Dedifferentiated amniotic fluid mesenchymal stem cell (primary cell): ENCODE measurements around the gene ITPA.
"Not testable (repeated sequence)": the region's sequence is repeated elsewhere in the genome, so short reads cannot be mapped to it uniquely, and the experiment has no call there.

Source experiments
- DNase-seq: peaks from one replicate; pipeline ENCODE4 v3.0.0-alpha.2; 2016; ENCODE audit errors: extremely low spot score

ITPA gene

GRCh38 chr20:3173610-3174441, 35.5 kb upstream of the ITPA start:
- DNase-seq = peak; percentile 59

DNA sequence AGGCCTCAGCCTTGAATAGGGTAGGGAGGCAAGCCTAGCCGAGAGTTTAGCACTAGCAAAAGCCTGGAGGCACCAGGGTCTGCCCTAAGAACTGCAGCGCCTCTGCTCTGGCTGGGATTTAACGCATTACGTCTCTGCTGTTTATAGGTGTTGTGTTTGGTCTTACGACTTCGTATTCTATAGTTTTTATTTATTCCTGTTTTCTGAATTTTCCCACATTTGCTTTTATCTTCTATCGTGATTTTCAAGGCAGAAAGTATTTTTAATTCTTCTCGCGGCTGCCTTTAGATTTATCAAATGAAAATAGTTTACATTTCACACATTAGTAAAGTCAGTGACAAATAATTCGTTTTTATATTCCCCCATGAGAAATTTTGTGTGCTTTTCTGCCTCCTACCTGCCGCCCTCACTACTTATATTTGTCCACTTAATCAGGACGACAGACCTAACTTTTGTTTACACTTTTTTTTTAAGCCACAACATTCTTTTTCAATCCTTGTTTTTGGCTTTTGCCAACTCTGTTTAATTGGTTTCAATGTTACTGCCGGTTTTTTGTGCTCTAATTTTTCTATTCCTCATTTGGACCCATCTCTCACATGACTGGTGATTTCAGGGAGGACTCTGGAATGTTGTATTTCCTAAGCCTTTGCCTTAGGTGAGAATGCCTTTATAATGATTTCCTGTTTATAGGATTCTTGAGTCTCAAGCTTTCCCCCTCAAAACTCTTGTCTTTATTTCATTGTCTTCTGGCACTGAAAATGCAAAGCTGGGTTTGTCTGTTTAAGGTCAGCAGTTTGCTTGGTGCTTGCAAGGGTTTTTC, 34.6 kb upstream of the ITPA start:
- DNase-seq = no peak

DNA sequence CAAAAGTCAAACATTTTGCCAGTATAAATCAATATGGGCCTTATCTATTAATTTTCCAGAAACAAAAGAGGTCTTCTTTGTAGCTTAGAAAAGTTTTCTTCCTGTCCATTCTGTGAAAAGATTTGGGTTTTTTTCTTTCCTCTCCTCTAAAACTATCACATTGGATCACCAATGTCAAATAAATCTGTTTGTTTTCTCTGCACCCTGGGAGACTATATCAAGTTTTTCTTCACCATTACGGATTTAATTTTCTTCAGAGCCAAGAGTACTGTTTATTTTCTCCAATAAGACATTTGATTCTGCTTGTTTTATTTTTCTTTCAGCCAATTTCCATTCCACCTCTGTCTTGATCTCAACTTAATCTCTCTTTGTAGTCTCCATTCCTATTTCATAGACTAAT, 34.0 kb upstream of the ITPA start:
- DNase-seq = no peak

GRCh38 chr20:3177746-3178485, 31.4 kb upstream of the ITPA start:
- DNase-seq = no peak

DNA sequence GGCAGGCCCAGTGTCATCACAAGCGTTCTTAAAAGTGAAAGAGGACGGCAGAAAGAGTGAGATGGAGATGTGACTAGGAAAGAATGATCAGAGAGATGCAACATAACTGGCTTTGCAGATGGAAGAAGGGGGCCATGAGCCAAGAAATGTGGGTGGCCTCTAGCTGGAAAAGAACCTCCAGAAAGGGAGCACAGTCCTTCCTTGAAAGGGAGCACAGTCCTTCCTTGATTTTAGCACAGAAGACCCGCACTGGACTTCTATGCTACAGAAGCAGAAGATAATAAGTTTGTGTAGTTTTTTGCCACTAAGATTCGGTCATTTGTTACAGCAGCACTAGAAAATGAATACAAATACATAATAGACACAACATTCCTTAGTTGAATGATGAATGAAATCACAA, 29.0 kb upstream of the ITPA start:
- no peak for DNase-seq

DNA sequence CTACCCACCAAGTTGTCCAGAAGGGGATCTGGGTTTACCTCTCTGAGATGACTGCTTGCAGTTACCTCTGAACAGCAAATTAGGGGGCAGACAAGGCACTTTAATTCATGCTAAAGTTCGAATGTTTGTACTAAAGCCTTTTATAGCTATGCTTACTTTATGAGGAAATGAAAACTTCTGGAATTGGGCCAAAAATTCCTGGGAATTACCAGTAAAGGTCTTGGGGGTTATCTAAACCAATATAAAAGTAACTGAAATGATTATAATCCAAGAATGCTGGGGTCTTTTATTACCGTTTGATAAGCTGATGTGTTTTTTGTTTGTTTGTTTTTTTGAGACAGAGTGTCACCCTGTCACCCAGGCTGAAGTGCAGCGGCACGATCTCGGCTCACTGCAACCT, 28.0 kb upstream of the ITPA start:
- no peak for DNase-seq

- DNase-seq = not testable (repeated sequence)
Observed at GRCh38 chr20:3182429-3182828, 26.9 kb upstream of the ITPA start.

GRCh38 chr20:3183896-3184612, 25.2 kb upstream of the ITPA start:
- no peak for DNase-seq

DNA sequence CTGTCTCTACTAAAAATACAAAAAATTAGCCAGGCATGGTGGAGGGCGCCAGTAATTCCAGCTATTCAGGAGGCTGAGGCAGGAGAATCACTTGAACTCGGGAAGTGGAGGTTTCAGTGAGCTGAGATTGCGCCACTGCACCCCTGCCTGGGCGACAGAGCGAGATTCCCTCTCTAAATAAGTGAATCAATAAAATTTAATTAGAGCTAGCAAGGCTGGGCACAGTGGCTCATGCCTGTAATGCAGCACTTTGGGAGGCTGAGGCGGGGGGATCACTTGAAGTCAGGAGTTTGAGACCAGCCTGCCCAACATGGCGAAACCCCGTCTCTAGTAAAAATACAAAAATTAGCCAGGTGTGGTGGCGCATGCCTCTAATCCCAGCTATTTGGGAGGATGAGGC, 21.4 kb upstream of the ITPA start:
- DNase-seq = not testable (repeated sequence)

GRCh38 chr20:3188823-3189413, 20.4 kb upstream of the ITPA start:
- no peak for DNase-seq

- DNase-seq = no peak
Observed at GRCh38 chr20:3189561-3190131, 19.7 kb upstream of the ITPA start.

DNA sequence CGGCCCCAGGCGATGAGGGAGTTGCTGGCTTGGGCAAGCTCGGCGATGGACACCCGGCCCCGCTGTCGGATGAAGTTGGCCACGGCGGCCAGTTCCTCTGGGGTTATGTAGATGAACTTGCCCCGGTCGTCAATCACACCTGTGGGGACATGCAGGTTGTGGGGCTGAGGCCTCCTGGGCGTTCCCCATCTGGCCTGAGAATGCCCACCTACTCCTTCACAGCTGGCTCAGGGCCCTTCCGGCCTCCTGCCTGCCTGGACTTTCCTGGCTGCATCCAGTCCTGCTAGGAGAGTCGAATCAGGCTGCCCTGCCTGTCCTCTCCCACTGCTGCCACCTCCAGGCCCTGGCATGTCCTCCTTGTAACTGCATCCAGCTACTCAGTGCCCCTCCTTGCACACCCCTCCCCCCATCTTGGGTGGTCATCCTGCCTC, 18.6 kb upstream of the ITPA start:
- no peak for DNase-seq

DNA sequence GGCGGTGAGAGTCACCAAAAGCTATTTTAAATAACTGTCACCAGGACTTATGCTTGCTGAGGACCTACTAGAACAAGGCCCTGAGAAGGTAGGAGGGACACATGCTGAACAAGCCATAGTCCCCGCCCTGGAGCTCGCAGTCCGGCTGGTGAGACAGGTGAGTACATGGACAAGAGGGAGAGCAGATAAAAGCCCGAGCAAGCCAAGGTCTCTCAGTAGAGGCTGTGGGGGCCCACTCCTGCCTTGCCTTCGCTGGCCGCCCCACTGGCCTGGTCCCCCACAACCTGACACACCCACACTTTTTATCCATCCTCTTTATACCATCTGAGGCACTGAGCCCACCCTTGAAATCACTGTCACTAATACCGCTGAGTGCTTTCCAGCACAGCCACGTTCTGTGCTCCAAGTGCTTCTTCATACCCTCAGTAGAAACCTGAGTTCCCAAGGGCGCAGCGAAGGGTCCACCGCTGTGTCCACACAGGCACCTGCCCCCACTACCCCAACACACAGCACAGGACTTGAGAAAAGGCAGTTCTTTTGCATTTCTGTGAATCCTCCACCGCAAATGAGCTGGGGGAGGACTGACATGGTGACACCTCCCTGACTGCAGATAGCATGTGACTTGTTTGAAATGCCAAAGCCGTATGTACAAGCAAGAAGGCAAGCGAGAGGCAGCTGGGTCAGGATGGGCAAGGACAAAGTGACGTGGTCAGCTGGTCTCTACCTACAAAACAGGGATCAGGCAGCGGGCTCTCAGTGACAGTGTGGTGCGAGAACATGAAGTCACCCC, 16.9 kb upstream of the ITPA start:
- no peak for DNase-seq

GRCh38 chr20:3193806-3194616, 15.3 kb upstream of the ITPA start:
- DNase-seq = no peak

- DNase-seq = no peak
Observed at GRCh38 chr20:3194617-3195280, 14.5 kb upstream of the ITPA start.

DNA sequence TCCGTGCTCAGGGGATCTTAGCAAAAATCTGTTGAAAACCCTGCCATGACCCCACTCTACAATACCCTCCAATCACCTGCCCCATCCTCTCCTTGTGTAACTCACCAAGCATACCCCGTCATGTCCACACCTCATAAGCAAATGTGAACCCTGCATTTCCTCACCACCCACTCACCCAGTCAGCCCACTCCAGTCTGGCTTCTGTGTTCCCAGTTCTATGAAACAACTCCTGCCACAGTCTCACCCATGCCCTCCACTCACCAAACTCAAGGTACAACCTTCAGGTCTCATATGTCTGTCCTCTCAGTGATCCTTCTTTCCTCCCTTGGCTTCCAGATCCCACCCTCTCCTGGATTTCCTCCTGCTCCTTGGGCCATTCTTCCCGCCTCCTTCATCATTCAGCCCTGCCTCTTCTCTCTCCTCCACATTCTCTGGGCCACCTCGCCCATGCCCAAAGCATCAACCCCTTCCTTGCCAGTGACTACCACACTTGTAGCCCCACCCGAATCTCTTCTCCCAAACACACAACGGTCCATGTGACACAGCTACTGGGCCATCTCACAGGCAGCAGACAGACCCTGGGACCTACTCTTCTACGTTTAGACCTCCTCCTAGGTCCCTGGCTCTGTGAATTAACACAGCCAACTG, 13.6 kb upstream of the ITPA start:
- DNase-seq = no peak

DNA sequence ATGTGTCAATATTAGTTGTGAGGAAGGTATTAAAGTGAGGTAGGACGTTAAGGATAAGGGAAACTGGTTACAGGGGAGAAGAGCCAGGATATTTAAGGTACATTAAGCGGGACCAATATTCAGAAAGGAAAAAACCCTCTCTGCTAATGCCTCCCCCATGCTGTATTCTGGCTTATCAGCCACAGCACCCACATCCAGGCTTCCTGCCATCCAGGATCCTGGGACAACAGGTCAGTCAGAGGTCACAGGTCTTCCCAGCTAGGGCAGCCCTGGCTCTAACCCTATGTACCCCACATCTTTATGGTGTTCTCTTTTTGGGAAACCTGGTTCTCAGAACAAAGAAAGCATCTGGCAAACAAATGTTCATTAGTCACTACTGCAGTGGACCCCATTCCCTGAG, 10.1 kb upstream of the ITPA start:
- DNase-seq = no peak
